ENCODE results near the gene TRAF3IP1. TPM values are rescaled to one million over a fixed set of nuclear protein-coding genes. Genes with fewer than 3 reads are reported as not detected.

TRAF3IP1 gene
- polyA plus RNA-seq, 1 donor from 2014 or later: 12.5 TPM

DNA sequence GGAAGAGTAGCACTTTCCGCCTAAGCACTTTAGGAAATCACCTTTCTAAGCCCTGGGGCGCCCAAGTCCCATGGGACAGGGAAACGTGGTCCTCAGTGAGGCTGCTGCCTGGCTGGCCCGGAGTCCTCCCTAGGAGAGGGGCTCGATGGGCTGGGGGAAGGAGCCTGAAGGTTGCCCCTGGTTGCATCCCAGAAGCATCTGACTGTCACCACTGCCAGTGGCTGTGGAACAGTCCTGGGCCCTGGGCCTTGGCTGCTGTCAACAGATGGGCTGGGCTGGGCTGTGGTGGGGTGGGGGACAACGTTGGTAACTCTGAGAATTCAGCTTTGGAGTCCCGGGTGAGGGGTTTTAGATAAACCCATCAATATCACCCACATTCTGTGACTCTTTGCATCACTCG, 128.9 kb downstream of the TRAF3IP1 start:
- Histone ChIP-seq H3K4me2 (ENCODE audit: low read length) (no peak overlapping the region), H2AFZ (ENCODE audit: low read depth, low read length) (no peak overlapping the region), H3K36me3 (ENCODE audit: insufficient read depth, low read length) (no peaks in the 10 kb centered on the region), H3K27ac (ENCODE audit: low read length) (no peak overlapping the region), H3K27me3 (ENCODE audit: insufficient read depth, low read depth, low read length) (no peaks in the 10 kb centered on the region), H3F3A (ENCODE audit: insufficient read depth, low read length, poor library complexity, severe bottlenecking) (no peaks in the 10 kb centered on the region), H4K20me1 (ENCODE audit: insufficient read depth) (no peaks in the 10 kb centered on the region), H3K9ac (ENCODE audit: low read length) (no peak overlapping the region), H3K9me3 (ENCODE audit: low read length) (no peaks in the 10 kb centered on the region), H3K79me2 (replicated peaks; ENCODE audit: insufficient read depth, low read length) (no peaks in the 10 kb centered on the region), H3K9me2 (ENCODE audit: insufficient read depth, low read length) (no peaks in the 10 kb centered on the region), H3K4me3 (ENCODE audit: low read length) (no peak overlapping the region)
- TF ChIP-seq POLR2AphosphoS5 (IDR thresholded peaks at IDR 0.05) (no peak), SMC3 (conservative IDR thresholded peaks at IDR 0.05; ENCODE audit: poor library complexity) (no peak), TAF1 (IDR thresholded peaks at IDR 0.05; ENCODE audit: low read depth) (no peak), MXI1 (conservative IDR thresholded peaks at IDR 0.05; ENCODE audit: poor library complexity, severe bottlenecking) (no peak), EZH2 (IDR thresholded peaks at IDR 0.05; ENCODE audit: borderline replicate concordance, insufficient read depth, low read length, poor library complexity, severe bottlenecking) (no peak), RAD21 (conservative IDR thresholded peaks at IDR 0.05) (no peak)
- TF ChIP-seq, protein P1, sequence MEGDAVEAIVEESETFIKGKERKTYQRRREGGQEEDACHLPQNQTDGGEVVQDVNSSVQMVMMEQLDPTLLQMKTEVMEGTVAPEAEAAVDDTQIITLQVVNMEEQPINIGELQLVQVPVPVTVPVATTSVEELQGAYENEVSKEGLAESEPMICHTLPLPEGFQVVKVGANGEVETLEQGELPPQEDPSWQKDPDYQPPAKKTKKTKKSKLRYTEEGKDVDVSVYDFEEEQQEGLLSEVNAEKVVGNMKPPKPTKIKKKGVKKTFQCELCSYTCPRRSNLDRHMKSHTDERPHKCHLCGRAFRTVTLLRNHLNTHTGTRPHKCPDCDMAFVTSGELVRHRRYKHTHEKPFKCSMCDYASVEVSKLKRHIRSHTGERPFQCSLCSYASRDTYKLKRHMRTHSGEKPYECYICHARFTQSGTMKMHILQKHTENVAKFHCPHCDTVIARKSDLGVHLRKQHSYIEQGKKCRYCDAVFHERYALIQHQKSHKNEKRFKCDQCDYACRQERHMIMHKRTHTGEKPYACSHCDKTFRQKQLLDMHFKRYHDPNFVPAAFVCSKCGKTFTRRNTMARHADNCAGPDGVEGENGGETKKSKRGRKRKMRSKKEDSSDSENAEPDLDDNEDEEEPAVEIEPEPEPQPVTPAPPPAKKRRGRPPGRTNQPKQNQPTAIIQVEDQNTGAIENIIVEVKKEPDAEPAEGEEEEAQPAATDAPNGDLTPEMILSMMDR (IDR thresholded peaks at IDR 0.05; ENCODE audit: poor library complexity, severe bottlenecking): no peak

DNA sequence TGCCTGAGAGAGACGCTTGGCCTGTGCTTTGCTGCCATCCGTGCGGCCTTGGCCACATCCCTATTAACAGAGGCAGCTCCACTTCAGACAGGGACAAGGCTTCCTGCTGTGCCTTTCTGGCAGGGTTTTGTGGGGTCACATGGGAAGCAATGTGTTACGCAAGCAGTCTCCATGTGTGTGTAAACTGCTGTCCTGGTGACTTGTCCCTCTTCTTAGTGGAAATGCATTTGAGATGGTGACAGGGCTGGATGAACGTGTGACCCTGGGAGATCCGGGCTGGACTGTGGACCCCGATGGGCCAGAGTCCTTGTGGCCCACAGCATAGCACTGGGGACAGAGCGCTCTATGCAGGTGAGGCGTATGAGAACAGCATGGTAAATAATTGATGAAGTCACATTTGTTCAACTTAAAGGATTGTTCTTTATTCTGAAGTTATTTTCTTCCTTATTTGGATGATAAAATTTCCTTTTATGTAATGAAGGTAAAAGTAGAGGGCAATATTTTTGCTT, 129.6 kb downstream of the TRAF3IP1 start:
- H3K27me3 ChIP-seq (ENCODE audit: insufficient read depth, low read depth, low read length): no peaks in the 10 kb centered on the region
- H3K9ac ChIP-seq (ENCODE audit: low read length): no peak overlapping the region
- no peaks in the 10 kb centered on the region for H3F3A ChIP-seq (ENCODE audit: insufficient read depth, low read length, poor library complexity, severe bottlenecking)
- no peaks in the 10 kb centered on the region for H4K20me1 ChIP-seq (ENCODE audit: insufficient read depth)
- H3K9me3 ChIP-seq (ENCODE audit: low read length): no peaks in the 10 kb centered on the region
- no peak overlapping the region for H3K4me3 ChIP-seq (ENCODE audit: low read length)
- no peaks in the 10 kb centered on the region for H3K9me2 ChIP-seq (ENCODE audit: insufficient read depth, low read length)
- H2AFZ ChIP-seq (ENCODE audit: low read depth, low read length): no peak overlapping the region
- TF ChIP-seq RAD21 (conservative IDR thresholded peaks at IDR 0.05) (no peak), MXI1 (conservative IDR thresholded peaks at IDR 0.05; ENCODE audit: poor library complexity, severe bottlenecking) (no peak), SMC3 (conservative IDR thresholded peaks at IDR 0.05; ENCODE audit: poor library complexity) (no peak), EZH2 (IDR thresholded peaks at IDR 0.05; ENCODE audit: borderline replicate concordance, insufficient read depth, low read length, poor library complexity, severe bottlenecking) (no peak), EP300 (conservative IDR thresholded peaks at IDR 0.05; ENCODE audit: poor library complexity, severe bottlenecking) (no peak), TAF1 (IDR thresholded peaks at IDR 0.05; ENCODE audit: low read depth) (no peak), POLR2AphosphoS5 (IDR thresholded peaks at IDR 0.05) (no peak)
- TF ChIP-seq, protein P2, sequence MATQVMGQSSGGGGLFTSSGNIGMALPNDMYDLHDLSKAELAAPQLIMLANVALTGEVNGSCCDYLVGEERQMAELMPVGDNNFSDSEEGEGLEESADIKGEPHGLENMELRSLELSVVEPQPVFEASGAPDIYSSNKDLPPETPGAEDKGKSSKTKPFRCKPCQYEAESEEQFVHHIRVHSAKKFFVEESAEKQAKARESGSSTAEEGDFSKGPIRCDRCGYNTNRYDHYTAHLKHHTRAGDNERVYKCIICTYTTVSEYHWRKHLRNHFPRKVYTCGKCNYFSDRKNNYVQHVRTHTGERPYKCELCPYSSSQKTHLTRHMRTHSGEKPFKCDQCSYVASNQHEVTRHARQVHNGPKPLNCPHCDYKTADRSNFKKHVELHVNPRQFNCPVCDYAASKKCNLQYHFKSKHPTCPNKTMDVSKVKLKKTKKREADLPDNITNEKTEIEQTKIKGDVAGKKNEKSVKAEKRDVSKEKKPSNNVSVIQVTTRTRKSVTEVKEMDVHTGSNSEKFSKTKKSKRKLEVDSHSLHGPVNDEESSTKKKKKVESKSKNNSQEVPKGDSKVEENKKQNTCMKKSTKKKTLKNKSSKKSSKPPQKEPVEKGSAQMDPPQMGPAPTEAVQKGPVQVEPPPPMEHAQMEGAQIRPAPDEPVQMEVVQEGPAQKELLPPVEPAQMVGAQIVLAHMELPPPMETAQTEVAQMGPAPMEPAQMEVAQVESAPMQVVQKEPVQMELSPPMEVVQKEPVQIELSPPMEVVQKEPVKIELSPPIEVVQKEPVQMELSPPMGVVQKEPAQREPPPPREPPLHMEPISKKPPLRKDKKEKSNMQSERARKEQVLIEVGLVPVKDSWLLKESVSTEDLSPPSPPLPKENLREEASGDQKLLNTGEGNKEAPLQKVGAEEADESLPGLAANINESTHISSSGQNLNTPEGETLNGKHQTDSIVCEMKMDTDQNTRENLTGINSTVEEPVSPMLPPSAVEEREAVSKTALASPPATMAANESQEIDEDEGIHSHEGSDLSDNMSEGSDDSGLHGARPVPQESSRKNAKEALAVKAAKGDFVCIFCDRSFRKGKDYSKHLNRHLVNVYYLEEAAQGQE (IDR thresholded peaks at IDR 0.05; ENCODE audit: borderline replicate concordance): no peak
- TF ChIP-seq, protein P1 (IDR thresholded peaks at IDR 0.05; ENCODE audit: poor library complexity, severe bottlenecking): no peak
- no peak overlapping the region for H3K4me2 ChIP-seq (ENCODE audit: low read length)
- no peaks in the 10 kb centered on the region for H3K36me3 ChIP-seq (ENCODE audit: insufficient read depth, low read length)
- no peaks in the 10 kb centered on the region for H3K79me2 ChIP-seq (replicated peaks; ENCODE audit: insufficient read depth, low read length)
- H3K27ac ChIP-seq (ENCODE audit: low read length): no peak overlapping the region

All from neural cell (in vitro differentiated cells).